Measurements from ENCODE around the gene POU6F2.

- TF ChIP-seq CEBPB (IDR thresholded peaks at IDR 0.05), result no peak
- no peak for TF ChIP-seq RAD21 (IDR thresholded peaks at IDR 0.05; ENCODE audit: low read depth)
- TF ChIP-seq FOXM1 (IDR thresholded peaks at IDR 0.05; ENCODE audit: borderline replicate concordance, low read depth), result no peak
- TF ChIP-seq EGR1 (IDR thresholded peaks at IDR 0.05), result no peak
- no peak for TF ChIP-seq TCF12 (IDR thresholded peaks at IDR 0.05; ENCODE audit: low read depth)
- TF ChIP-seq, protein P1, sequence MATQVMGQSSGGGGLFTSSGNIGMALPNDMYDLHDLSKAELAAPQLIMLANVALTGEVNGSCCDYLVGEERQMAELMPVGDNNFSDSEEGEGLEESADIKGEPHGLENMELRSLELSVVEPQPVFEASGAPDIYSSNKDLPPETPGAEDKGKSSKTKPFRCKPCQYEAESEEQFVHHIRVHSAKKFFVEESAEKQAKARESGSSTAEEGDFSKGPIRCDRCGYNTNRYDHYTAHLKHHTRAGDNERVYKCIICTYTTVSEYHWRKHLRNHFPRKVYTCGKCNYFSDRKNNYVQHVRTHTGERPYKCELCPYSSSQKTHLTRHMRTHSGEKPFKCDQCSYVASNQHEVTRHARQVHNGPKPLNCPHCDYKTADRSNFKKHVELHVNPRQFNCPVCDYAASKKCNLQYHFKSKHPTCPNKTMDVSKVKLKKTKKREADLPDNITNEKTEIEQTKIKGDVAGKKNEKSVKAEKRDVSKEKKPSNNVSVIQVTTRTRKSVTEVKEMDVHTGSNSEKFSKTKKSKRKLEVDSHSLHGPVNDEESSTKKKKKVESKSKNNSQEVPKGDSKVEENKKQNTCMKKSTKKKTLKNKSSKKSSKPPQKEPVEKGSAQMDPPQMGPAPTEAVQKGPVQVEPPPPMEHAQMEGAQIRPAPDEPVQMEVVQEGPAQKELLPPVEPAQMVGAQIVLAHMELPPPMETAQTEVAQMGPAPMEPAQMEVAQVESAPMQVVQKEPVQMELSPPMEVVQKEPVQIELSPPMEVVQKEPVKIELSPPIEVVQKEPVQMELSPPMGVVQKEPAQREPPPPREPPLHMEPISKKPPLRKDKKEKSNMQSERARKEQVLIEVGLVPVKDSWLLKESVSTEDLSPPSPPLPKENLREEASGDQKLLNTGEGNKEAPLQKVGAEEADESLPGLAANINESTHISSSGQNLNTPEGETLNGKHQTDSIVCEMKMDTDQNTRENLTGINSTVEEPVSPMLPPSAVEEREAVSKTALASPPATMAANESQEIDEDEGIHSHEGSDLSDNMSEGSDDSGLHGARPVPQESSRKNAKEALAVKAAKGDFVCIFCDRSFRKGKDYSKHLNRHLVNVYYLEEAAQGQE (IDR thresholded peaks at IDR 0.05; ENCODE audit: low read depth), result no peak
- TF ChIP-seq CREB1 (IDR thresholded peaks at IDR 0.05; ENCODE audit: low read depth), result no peak
Measured at GRCh38 chr7:39288303-39288702, 310.6 kb downstream of the POU6F2 start.
